Glomerular endothelial cell (primary cell): Measurements from ENCODE around the gene TMEM86A. TPM values are rescaled to one million over a fixed set of nuclear protein-coding genes. Genes with fewer than 3 reads are reported as not detected.

Source experiments
- DNase-seq: peaks from one replicate; pipeline ENCODE4 v3.0.0-alpha.2; 2011; ENCODE audit warnings: low read depth, low spot score; ENCODE audit errors: extremely low read depth
- total RNA-seq: library from RNA; depleted of rRNA; stranded (reverse); fragments of >200 nt; gene quantifications from 2 replicates; pipeline ENCODE4 v1.2.3, GENCODE V29; 2015

The TMEM86A gene
- total RNA-seq, 1 donor from 2014 or later = 2.9 TPM

- DNase-seq = no peak
Measured at GRCh38 chr11:18752502-18752901, 53.9 kb downstream of the TMEM86A start.

GRCh38 chr11:18754308-18754707 is 55.7 kb downstream of the TMEM86A start:
- no peak for DNase-seq

Other genes with a start within 250 kb of the TMEM86A start
- not detected in 2 replicates for gene LDHAL6A, start 242.9 kb upstream of the TMEM86A start, total RNA-seq
- gene TSG101, start 171.8 kb upstream of the TMEM86A start, total RNA-seq = 91.4 and 114 TPM in 2 replicates
- 23.6 and 23.7 TPM in 2 replicates for gene UEVLD, start 110.0 kb upstream of the TMEM86A start, total RNA-seq
- gene MISFA, start 99.0 kb upstream of the TMEM86A start, total RNA-seq = 1.4 TPM in 1 of 2 replicates, not detected in the other
- gene SPTY2D1, start 64.4 kb upstream of the TMEM86A start, total RNA-seq = 17.3 and 21.1 TPM in 2 replicates
- 0.06 TPM in 1 of 2 replicates, not detected in the other for gene IGSF22, start 27.4 kb downstream of the TMEM86A start, total RNA-seq
- 0.34 TPM in 1 of 2 replicates, not detected in the other for gene PTPN5, start 93.0 kb downstream of the TMEM86A start, total RNA-seq
- gene MRGPRX1, start 240.6 kb downstream of the TMEM86A start, total RNA-seq = not detected in 2 replicates